Measurements from ENCODE around the gene OVOL2.

DNA sequence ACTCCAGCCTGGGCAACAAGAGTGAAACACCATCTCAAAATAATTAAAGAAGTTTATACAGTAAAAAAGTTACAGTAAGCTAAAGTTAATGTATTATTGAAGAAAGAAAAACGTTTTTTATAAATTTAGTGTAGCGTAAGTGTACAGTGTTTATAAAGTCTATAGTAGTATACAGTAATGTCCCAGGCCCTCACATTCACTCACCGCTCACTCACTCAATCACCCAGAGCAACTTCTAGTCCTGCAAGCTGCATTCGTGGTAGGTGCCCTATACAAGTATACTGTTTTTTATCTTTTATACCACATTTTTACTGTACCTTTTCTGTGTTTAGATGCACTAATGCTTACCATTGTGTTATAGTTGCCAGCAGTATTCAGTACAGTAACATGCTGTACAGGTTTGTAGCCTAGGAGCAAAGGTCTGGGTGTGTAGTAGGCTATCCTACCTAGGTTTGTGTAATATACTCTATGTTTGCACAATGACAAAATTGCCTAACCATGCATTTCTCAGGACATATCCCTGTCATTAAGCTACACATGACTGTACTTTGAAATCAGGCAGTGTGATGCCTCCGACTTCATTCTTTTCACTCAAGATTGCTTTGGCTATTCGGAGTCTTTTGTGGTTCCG, 72.2 kb downstream of the OVOL2 start:
- TF ChIP-seq, protein P1, sequence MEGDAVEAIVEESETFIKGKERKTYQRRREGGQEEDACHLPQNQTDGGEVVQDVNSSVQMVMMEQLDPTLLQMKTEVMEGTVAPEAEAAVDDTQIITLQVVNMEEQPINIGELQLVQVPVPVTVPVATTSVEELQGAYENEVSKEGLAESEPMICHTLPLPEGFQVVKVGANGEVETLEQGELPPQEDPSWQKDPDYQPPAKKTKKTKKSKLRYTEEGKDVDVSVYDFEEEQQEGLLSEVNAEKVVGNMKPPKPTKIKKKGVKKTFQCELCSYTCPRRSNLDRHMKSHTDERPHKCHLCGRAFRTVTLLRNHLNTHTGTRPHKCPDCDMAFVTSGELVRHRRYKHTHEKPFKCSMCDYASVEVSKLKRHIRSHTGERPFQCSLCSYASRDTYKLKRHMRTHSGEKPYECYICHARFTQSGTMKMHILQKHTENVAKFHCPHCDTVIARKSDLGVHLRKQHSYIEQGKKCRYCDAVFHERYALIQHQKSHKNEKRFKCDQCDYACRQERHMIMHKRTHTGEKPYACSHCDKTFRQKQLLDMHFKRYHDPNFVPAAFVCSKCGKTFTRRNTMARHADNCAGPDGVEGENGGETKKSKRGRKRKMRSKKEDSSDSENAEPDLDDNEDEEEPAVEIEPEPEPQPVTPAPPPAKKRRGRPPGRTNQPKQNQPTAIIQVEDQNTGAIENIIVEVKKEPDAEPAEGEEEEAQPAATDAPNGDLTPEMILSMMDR (IDR thresholded peaks at IDR 0.05): no peak
- TF ChIP-seq POLR2A (IDR thresholded peaks at IDR 0.05): no peak
